OCI-LY7 (cell line): ENCODE measurements around the gene CYFIP2.

Source experiments
- EZH2phosphoT487 ChIP-seq: fragments of 200-600 bp; sonication (generic); IDR thresholded peaks from 2 replicates; pipeline ENCODE4 v1.6.1; 2018; ENCODE audit warnings: low read depth, borderline replicate concordance, mild to moderate bottlenecking, mixed run types, antibody characterized with exemption, low read length, moderate library complexity, mixed read lengths
- TF ChIP-seq, protein P1 (sequence below): fragments of 200-600 bp; sonication (generic); conservative IDR thresholded peaks from 2 replicates; pipeline ENCODE4 v1.5.1; 2014; ENCODE audit warnings: mild to moderate bottlenecking, antibody characterized with exemption, low read length, moderate library complexity, mixed read lengths

GRCh38 chr5:157335534-157336422 lies 69.9 kb downstream of the CYFIP2 start:
- TF ChIP-seq, protein P1, sequence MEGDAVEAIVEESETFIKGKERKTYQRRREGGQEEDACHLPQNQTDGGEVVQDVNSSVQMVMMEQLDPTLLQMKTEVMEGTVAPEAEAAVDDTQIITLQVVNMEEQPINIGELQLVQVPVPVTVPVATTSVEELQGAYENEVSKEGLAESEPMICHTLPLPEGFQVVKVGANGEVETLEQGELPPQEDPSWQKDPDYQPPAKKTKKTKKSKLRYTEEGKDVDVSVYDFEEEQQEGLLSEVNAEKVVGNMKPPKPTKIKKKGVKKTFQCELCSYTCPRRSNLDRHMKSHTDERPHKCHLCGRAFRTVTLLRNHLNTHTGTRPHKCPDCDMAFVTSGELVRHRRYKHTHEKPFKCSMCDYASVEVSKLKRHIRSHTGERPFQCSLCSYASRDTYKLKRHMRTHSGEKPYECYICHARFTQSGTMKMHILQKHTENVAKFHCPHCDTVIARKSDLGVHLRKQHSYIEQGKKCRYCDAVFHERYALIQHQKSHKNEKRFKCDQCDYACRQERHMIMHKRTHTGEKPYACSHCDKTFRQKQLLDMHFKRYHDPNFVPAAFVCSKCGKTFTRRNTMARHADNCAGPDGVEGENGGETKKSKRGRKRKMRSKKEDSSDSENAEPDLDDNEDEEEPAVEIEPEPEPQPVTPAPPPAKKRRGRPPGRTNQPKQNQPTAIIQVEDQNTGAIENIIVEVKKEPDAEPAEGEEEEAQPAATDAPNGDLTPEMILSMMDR, result no peak
- no peak for TF ChIP-seq EZH2phosphoT487
